GM18951 (cell line): Measurements from ENCODE around the gene NTHL1.

Experiments used
- POLR2A ChIP-seq: IDR thresholded peaks from 4 replicates; pipeline ENCODE4 v1.6.1; 2011; ENCODE audit warnings: mild to moderate bottlenecking; ENCODE audit not compliant: insufficient read length, insufficient read depth; ENCODE audit errors: extremely low read depth
- in situ Hi-C: fragments of 300-500 bp; cut with MboI; formaldehyde crosslinking; loops from one replicate; pipeline ENCODE4 v1.12.0; 2022; ENCODE audit warnings: low sequenced_read_pairs, mixed read lengths, inconsistent platforms; ENCODE audit not compliant: unreplicated experiment

NTHL1 gene

GRCh38 chr16:2006317-2006716, 41.3 kb downstream of the NTHL1 start:
- in situ Hi-C loops = no loop called here

DNA sequence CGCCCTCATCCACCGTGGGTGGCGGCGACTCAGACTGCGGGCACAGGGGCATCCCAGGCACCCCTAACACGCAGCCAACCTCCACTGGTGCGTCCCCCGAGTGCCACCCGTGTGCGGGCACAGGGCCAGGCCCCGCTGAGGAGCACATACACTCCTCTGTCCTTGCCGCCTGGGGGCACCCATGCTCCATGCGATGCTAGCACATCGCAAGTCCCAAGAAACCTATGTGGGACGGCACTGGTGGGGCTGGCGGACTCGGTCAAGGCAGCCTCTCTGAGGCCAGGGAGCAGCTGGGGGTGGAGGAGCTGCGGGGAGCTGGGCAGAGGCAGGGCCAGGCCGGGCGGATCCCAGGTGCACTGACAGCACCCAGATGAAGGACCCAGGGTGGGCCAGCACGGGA, 42.0 kb downstream of the NTHL1 start:
- in situ Hi-C loops = no loop called here
- no peak for TF ChIP-seq POLR2A

More at GRCh38 chr16:2006317-2006716, 41.3 kb downstream of the NTHL1 start:
- no peak for TF ChIP-seq POLR2A

DNA sequence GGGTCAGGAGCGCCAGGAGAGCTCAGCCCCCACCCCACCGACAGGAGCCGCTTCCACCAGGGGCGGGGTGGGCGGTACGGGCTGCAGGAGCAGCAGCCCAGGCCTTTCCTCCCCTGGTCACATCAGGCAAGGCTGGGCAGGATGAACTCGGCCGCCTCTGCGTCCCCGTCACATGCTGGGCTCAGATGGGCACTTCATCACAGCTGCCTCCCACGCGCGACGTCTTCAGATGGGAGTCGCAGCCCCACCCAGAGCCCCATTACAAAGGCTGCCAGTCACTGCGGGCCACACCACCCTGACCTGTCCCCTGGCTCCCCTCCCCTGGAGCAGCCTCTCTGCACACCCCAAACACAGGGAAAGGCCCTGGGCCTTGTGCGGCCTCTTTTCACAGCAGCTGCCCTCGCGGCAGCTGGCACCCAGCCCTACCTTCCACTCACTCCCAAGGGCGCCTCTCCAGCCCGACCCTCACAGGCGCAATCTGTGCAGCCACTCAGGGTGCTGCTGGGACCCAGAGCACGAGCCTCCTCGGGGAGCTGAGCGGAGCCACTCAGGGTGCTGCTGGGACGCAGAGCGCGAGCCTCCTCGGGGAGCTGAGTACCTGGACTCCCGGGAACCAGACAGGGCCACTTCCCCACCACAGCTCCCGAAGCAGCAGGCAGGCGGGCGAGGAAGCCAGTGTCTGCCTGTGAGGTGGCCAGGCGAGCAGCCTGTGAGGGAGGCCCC, 42.7 kb downstream of the NTHL1 start:
- TF ChIP-seq POLR2A = no peak
- in situ Hi-C loops = no loop called here

- in situ Hi-C loops = no loop called here
- TF ChIP-seq POLR2A = no peak
Observed at GRCh38 chr16:2003827-2004641, 43.6 kb downstream of the NTHL1 start.

DNA sequence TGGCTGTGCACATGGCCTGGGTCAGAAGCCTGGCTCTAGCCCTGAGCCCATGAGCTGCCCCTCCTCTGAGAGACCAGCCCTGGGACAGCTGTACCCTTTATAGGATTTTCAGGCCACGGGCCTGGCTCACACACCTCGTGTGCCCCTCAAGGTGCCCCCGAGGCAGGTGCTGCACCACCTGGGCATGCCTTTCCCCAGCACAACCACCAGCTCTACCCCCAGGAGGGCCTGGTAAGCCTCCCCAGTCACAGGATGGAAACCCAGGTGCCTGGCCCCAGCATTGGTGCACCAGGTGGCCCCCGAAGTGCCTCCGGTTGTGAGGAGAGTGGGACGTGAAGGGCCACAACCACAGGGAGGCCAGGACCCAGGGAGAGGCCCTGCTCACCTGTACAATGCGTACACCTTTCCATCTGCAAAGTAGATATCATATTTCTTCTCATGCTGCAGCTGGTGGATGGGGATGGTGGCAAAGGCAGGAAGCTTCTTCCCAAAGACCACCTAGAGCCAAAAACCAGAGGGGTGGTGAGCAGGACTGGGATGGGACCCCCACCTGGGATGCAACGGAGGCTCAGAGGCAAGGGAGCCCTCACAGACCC, 44.3 kb downstream of the NTHL1 start:
- TF ChIP-seq POLR2A = no peak
- in situ Hi-C loops = no loop called here

DNA sequence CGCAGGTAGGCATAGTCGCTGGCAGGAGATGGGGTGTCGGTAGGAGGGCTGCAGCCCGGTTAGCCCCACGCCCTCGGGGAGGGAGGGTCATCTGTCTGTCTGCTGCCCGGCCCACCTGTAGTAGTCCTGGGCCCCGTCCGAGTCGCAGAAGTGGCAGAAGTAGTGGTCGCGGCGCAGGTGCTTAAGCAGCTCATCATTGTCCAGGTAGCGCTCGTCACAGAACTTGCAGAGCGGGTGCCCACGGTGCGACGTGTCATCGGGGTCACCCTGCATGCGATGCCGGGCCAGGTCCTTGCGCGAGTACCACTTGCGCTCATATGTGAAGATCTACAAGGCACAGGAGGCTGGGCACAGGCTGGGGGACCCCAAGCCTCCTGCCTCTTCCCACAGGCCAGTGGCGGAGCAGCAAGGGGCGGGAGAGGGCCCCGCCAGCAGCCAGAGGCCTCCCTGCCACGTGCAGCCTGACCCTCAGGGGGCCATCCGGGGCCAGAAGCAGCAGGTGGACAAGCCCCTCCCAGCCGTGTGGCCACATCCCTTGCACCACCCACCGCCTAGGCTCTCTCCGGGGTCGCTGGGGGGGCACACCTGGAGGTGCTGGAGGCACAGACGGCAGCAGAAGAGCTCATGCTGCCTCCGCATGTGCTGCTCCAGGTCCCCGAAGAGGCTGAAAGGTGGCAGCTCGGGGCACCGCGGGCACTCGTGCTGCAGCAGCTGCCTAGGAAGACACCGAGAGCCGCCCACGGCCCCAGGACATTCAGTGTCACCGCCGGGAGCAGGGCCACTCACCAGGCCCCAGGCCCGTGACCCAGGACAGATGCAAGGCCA, 45.0 kb downstream of the NTHL1 start:
- in situ Hi-C loops = no loop called here
- TF ChIP-seq POLR2A = no peak

- in situ Hi-C loops = no loop called here
- TF ChIP-seq POLR2A = no peak
Observed at GRCh38 chr16:2001456-2002355, 45.9 kb downstream of the NTHL1 start.

GRCh38 chr16:2001035-2001434, 46.6 kb downstream of the NTHL1 start:
- in situ Hi-C loops = no loop called here
- TF ChIP-seq POLR2A = no peak

DNA sequence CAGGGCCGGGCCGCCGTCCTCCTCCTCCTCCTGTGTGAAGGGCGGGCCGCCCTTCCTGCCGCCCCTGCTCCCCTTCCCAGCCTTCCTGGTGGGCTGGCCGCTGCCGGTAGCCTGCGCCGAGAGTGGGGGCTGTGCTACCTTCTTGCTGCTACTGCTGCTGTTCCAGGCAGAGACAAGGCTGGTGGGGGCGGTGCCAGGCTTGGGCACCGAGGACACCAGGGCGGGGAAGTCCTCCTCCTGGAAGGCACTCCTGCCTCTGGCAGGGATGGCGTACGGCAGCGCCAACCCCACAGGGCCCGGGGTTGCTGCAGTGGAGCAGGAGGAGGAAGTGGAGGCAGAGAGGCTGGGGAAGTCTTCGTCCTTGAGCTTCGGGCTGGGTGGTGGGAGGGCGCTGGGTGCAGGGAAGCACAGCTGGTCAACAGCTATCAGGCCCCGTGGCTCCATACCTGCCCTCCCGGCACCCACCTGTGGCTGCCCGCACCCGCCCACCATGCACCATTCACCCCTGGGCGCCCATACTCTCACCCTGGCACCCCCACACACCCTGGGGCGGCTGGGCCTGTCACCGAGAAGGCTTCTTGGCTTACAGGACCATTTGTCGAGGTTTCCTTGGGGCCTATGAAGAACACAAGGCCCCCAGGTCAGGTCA, 47.6 kb downstream of the NTHL1 start:
- in situ Hi-C loops = no loop called here

DNA sequence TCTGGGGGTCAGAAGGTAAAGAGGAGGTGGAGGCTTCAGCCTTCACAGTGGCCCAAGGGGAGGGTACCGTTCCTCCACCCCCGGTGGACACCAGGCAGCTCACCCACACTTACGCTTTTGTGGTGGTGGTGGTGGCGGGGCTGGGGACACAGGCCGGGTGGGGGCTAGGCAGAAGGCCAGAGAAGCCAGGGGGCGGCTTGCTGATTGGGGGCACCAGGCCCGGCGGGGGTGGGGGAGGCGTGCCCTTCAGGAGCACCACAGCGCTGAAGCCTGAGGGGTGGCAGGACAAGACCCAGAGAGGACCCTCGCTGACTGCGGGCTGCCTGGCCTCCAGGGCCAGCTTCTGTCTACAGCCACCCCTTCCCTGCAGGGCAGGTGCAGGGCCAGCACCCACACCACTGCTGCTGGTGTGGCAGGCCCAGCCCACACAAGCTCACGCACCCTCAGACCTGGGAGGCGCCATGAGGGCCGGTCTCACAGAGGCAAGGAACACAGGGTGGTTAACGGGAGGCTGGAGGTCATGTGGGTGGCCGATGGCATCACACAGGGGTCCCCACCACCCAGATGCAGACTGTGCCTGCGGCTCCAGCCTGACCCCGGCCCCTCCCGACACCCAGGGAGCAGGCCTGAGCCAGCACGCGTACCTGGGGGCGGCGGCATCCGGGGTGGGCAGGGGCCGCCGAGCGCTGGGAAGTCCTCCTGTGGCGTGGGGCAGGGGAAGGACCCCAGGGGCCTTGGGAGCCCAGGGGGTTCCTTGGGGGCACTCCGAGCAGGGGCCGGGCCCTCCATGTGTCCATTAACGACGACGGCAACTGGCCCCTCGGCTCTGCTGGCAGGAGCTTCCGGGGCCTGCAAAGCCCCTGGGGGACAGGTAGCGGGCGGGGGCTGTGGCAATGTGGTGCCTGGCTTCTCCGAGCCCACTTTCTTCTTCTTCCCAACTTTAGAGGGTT, 48.5 kb downstream of the NTHL1 start:
- in situ Hi-C loops = no loop called here
- TF ChIP-seq POLR2A = no peak

More for the DNA sequence above, 47.6 kb downstream of the NTHL1 start:
- no peak for TF ChIP-seq POLR2A

DNA sequence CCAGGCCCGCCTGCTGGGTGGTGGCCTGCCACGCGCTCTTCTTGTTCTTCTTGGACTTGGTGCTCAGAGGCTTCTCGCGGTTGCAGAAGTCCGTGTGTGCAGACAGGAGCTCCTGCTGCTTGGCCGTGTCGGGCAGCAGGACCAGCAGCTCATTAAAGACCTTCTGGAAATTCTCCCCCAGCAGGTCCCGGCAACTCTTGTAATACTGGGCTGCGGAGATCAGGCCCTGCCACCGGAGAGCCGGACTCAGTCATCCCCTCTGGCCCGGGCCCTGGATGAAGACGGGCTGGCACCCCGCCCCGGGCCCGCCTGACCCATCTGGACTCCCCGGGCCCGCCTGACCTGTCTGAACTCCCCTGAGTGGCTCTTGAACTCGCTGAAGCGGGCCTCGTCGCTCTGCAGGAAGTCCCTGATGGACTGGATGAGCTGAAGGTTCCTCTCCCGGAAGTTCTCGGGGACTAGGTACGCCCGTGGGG, 49.2 kb downstream of the NTHL1 start:
- no peak for TF ChIP-seq POLR2A
- in situ Hi-C loops = no loop called here
